Ovary (tissue), 3 donors: ENCODE data around the gene WFIKKN1.

Experiments
- POLR2A ChIP-seq: fragments of 450-650 bp; IDR thresholded peaks from one replicate; pipeline ENCODE4 v1.6.1; 2017; ENCODE audit warnings: antibody characterized with exemption, mild to moderate bottlenecking, moderate library complexity
- TF ChIP-seq, protein P1 (sequence below), 3 donors: fragments of 450-650 bp in 2 of 3; fragments of 200-600 bp in 1 of 3; IDR thresholded peaks; one replicate each; pipeline versions ENCODE4 v1.5.1 to v1.8.0; 2016 to 2022; ENCODE audit warnings: antibody characterized with exemption in 3 of 3, mild to moderate bottlenecking in 1 of 3
- donor health status: DM: no; HTN: no; CAD: no.

DNA sequence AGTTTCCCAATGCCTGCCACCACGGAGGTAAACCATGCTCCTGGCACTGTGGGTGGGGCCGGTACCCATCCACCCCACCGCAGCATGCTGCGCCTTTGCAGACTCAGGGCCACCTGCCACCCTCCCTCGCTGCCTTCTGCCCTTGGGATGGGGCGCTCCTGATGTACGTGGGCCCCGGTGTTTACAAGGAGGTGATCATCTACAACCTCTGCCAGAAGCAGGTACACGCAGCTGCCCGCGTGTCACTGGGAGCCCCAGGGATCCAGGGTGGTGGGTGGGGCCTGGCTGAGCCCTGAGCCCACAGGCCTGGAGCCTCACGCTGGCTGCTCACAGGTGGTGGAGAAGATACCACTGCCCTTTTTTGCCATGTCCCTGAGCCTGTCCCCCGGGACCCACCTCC is 35.8 kb downstream of the WFIKKN1 start:
- TF ChIP-seq, protein P1, sequence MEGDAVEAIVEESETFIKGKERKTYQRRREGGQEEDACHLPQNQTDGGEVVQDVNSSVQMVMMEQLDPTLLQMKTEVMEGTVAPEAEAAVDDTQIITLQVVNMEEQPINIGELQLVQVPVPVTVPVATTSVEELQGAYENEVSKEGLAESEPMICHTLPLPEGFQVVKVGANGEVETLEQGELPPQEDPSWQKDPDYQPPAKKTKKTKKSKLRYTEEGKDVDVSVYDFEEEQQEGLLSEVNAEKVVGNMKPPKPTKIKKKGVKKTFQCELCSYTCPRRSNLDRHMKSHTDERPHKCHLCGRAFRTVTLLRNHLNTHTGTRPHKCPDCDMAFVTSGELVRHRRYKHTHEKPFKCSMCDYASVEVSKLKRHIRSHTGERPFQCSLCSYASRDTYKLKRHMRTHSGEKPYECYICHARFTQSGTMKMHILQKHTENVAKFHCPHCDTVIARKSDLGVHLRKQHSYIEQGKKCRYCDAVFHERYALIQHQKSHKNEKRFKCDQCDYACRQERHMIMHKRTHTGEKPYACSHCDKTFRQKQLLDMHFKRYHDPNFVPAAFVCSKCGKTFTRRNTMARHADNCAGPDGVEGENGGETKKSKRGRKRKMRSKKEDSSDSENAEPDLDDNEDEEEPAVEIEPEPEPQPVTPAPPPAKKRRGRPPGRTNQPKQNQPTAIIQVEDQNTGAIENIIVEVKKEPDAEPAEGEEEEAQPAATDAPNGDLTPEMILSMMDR (IDR thresholded peaks at IDR 0.05), result no peak
- TF ChIP-seq POLR2A, result no peak
